Keratinocyte (primary cell): ENCODE measurements around the gene RB1.

ENCODE experiments used
- EZH2 ChIP-seq: IDR thresholded peaks from one replicate; pipeline ENCODE4 v1.6.1; 2012; ENCODE audit warnings: inconsistent platforms, mild to moderate bottlenecking, low read length, moderate library complexity
- TF ChIP-seq, protein P1 (sequence below), 3 experiments: IDR thresholded peaks in 1 of 3; conservative IDR thresholded peaks in 1 of 3; optimal IDR thresholded peaks in 1 of 3; 2 replicates in 2 of 3; 3 replicates in 1 of 3; pipeline versions ENCODE3 to v1.5.1; 2011; ENCODE audit warnings: low read length in 3 of 3, mild to moderate bottlenecking in 3 of 3, moderate library complexity in 2 of 3, control low read depth in 1 of 3, inconsistent platforms in 1 of 3; ENCODE audit not compliant: insufficient read depth in 2 of 3; ENCODE audit errors: extremely low read depth in 1 of 3

DNA sequence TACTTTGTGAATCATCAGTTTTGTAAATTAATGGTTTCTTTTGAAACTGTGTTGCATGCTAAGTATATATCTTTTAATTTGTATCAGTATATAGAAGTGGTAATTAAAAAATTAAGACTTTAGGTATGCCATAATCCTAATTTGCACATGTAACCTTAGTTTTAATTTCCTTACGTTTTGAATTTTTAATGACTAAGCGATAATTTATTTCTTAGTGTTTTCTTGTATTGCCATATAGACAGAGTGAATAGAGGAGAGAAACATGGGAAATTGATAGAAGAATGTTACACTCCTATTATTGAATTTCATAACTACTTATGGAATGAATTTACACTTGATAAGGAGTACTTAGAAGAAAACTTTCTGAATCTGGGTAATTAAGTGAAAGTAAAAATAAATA lies 79.8 kb downstream of the RB1 start:
- TF ChIP-seq, protein P1, sequence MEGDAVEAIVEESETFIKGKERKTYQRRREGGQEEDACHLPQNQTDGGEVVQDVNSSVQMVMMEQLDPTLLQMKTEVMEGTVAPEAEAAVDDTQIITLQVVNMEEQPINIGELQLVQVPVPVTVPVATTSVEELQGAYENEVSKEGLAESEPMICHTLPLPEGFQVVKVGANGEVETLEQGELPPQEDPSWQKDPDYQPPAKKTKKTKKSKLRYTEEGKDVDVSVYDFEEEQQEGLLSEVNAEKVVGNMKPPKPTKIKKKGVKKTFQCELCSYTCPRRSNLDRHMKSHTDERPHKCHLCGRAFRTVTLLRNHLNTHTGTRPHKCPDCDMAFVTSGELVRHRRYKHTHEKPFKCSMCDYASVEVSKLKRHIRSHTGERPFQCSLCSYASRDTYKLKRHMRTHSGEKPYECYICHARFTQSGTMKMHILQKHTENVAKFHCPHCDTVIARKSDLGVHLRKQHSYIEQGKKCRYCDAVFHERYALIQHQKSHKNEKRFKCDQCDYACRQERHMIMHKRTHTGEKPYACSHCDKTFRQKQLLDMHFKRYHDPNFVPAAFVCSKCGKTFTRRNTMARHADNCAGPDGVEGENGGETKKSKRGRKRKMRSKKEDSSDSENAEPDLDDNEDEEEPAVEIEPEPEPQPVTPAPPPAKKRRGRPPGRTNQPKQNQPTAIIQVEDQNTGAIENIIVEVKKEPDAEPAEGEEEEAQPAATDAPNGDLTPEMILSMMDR (optimal IDR thresholded peaks at IDR 0.05 in 1 of 3, IDR thresholded peaks at IDR 0.05 in 1 of 3, conservative IDR thresholded peaks at IDR 0.05 in 1 of 3; ENCODE audit: extremely low read depth in 1 of 3, insufficient read depth in 2 of 3, low read length in 3 of 3) = no peak
- TF ChIP-seq EZH2 = no peak
